Fibroblast of skin of left quadriceps (primary cell): Measurements from ENCODE around the gene HFM1.

Source experiments
- DNase-seq, 2 experiments: peaks; one replicate each; pipeline ENCODE4 v3.0.0-alpha.2; 2013; ENCODE audit warnings: low read depth in 2 of 2

Gene HFM1

DNA sequence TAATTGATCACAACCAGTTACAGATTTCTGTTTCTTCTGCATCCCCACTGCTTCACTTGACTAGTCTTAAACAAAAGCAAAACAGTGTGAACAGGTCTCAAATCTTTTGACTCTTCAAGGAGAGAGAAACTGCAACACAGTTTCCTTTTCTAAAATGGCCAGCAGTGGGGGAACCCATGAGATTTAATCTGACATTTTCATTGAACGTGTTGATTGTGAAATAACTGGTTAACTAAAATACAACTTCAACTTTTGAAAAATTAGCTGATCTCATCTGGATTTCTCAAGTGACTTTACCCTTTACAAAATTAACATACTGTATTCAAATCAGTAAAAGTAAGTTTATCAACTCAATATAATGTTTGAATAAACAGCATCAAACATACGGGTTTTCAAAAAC lies 143.0 kb downstream of the HFM1 start:
- DNase-seq = no peak

DNA sequence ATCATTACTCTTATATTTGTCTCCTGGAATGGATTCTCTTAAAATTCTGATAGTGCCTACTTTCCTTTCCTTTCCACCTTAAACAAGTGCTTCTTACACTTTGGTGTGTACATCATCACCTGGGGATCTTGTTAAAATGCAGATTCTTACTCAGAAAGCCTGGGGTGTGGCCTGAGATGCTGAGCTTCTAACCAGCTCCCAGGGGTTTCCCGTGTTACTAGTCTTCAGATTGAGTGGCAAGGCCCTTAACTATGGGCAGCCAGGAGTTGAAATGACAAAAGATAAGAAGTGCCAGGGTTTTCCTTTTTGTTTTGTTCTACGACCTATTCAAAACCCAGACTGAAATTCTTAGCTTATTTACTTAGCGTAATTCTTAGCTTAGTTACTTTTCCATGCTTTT lies 159.2 kb downstream of the HFM1 start:
- DNase-seq = no peak

DNA sequence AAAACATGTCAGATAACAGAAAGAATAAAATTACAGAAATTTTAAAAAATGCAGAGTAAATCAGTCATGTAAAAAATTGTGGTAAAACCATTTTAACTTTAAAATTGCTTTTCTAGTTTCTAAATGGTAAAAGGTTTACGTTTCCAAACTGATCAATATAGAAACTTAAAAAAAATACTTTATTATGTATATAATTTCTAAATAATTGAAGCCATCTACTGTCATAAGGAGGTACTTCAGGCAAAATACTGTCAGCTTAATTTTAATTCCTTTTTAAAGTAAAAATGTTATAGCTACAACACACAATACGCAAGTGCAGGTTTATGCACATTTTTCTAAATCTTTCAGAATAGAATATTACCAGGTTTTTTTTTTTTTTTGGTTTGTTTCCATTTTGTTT lies 159.9 kb downstream of the HFM1 start:
- DNase-seq = no peak

DNA sequence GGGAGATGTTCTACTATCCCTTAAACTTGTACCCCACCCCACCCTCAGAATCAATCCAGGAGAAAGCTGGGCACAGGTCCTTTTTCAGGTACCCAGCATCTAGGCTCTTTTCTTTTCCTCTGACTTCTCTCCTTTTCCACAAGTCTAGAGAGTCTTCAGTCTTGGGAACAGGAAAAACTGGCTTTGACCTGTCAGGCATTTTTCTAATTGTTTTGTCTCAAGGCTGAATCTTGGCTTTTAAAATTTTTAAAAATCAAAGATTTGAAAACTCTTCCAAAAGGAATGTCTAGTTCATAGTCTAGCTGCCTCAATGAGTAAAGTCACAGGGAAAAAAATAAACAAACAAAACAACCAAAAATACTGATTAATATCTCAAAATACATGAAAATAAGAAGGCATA lies 161.5 kb downstream of the HFM1 start:
- no peak for DNase-seq

DNA sequence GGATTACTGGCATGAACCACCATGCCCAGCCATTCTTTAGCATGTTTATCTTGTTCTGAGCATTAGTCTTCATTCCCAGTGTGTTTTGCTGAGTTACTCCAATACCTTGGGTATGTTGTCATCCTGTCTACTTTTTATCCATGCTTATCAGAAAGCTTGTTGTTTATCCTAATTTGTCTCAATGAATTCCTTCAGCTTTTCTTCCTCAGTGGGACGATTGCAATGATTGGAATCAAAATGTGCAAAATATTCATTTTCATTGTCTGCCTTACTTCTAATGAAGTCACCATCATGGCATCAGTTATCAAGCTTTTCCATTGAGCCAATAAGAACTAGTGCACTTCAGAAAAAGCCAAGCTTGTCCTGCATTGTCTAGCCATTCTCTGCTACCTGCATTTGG lies 170.5 kb downstream of the HFM1 start:
- DNase-seq = no peak

DNA sequence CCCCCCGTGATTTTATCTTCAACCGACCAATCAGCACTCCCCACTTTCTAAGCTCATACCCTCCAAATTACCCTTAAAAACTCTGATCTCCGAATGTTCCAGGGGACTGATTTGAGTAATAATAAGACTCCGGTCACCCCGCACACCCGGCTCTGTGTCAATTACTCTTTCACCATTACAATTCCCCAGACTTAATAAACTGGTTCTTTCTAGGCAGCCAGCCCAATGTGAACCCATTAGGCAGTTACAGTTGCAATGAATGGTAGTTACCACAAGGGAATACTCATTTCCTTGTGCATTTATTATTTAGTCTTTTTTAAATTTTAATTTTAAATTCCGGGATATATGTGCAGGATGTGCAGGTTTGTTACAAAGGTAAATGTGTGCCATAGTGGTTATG lies 177.9 kb downstream of the HFM1 start:
- no peak for DNase-seq

DNA sequence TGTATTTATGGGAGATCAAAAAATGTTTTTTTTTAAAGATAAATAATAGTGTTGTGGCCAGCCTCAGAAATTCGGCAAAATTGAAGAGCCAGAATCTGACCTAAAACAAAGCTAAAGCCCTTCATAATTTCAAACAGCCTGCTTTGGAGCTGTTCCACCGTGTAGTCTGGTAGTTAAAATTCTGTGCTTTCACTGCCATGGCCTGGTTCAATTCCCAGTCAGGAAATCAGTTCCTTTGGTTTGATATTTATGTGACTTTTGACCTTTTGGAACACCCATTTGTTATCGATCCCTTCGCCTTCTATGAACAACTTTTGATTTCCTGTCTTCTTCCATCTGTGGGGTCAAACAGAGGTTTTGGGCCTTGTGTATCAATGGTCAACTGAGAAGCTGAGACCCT lies 179.8 kb downstream of the HFM1 start:
- DNase-seq = no peak

DNA sequence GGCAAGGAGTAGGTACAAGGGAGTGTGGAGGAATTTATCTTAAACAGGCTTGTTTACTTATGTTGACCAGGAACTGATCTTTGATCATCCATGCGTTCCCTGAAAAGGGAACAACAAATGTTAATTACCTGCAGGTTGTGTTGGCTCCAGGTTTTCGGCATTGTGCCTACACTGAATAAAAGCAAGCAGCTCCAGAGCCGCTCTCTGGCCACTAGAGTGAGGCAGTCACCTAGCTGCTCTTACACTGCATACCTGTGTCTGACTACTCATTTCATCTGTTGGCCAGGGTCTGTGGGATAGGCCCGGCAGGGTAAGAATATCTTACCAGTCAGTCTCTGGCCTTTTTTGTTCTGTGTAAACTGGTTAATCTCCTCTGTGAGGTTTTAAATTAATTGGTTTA lies 183.6 kb downstream of the HFM1 start:
- no peak for DNase-seq

DNA sequence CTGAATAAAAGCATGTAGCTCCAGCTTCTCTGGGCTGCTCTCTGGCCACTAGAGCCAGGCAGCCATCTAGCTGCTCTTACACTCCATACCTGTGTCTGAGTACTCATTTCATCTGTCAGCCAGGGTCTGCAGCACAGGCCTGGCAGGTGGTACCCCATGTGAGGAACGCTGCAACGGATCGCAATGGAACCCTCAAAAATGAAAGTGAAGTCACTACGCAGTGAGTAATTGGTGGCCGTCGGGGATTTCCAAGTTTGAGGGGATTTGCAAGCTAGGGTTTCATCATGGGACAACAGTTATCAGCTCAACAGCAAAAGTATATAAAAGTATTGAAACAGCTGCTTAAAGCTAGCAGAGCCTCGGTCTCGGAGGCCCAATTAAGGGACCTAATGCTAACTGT lies 186.7 kb downstream of the HFM1 start:
- no peak for DNase-seq
